Nephron (organoid): Measurements from ENCODE around the gene YBX3.

ENCODE experiments used
- H3K27ac Mint-ChIP-seq, 3 experiments: 2 replicates each; pipeline ENCODE4 v1.8.0; 2020; ENCODE audit warnings: mixed read lengths in 3 of 3, mild to moderate bottlenecking in 2 of 3, moderate library complexity in 1 of 3
- H3K27me3 Mint-ChIP-seq: 2 replicates; pipeline ENCODE4 v1.8.0; 2021; ENCODE audit warnings: low read depth, mild to moderate bottlenecking, moderate library complexity, mixed read lengths
- H3K36me3 Mint-ChIP-seq: 2 replicates; pipeline ENCODE4 v1.8.0; 2020; ENCODE audit warnings: low read depth, mixed read lengths
- H3K4me1 Mint-ChIP-seq: 2 replicates; pipeline ENCODE4 v1.8.0; 2020; ENCODE audit warnings: mixed read lengths
- H3K4me3 Mint-ChIP-seq, 3 experiments: 2 replicates each; pipeline ENCODE4 v1.8.0; 2020; ENCODE audit warnings: mild to moderate bottlenecking in 3 of 3, mixed read lengths in 3 of 3, moderate library complexity in 2 of 3
- H3K9me3 Mint-ChIP-seq: 2 replicates; pipeline ENCODE4 v1.8.0; 2020; ENCODE audit warnings: mixed read lengths
- TF ChIP-seq, protein P1 (sequence below), 3 experiments: fragments of 200-600 bp; sonication (generic); IDR thresholded peaks; one replicate each; pipeline ENCODE4 v1.5.0; 2021; ENCODE audit warnings: antibody characterized with exemption in 3 of 3; ENCODE audit not compliant: unreplicated experiment in 3 of 3

YBX3 gene

DNA sequence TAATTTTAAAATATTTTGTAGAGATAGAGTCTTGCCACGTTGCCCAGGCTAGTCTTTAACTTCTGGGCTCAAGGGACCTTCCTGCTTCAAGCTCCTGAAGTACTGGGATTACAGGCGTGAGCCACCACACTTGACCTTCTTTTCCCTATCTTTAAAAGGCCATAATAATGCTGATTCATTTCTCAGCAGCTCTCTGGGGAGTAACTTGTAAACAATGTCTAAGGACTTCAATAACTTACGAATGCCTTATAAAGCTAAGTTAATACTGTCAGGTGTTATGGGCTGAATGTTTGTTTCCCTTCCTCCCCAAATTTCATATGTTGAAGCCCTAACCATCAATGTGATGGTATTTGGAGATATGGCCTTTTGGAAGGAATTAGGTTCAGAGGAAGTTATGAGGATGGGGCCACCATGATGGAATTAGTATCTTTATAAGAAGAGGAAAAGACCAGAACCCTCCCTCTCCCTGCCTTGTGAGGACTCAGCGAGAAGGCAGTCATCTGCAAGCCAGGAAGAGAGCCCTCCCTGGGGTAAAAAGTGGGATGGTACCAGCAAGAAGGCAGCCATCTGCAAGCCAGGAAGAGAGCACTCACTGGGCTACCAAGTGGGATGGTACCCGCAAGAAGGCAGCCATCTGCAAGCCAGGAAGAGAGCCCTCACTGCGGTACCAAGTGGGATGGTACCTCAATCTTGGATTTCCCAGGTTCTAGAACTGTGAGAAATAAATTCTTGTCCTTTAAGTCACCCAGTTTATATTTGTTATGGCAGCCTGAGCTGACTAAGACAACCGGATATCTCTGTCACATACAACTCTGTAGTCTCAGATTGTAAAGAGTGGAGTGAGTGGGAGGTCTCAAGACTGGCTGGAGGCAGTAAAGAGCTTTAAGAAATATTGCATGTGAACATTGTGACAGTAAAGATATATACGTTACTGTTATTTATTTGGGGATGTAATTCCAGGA lies 16.3 kb upstream of the YBX3 start:
- Mint-ChIP-seq H3K4me3 (no peak overlapping the region), H3K36me3 (no peaks in the 10 kb centered on the region), H3K4me1 (no peaks in the 10 kb centered on the region), H3K9me3 (no peaks in the 10 kb centered on the region), H3K27me3 (peaks cover 3% of the 10 kb centered on the region), H3K27ac (no peak overlapping the region)
- TF ChIP-seq, protein P1, sequence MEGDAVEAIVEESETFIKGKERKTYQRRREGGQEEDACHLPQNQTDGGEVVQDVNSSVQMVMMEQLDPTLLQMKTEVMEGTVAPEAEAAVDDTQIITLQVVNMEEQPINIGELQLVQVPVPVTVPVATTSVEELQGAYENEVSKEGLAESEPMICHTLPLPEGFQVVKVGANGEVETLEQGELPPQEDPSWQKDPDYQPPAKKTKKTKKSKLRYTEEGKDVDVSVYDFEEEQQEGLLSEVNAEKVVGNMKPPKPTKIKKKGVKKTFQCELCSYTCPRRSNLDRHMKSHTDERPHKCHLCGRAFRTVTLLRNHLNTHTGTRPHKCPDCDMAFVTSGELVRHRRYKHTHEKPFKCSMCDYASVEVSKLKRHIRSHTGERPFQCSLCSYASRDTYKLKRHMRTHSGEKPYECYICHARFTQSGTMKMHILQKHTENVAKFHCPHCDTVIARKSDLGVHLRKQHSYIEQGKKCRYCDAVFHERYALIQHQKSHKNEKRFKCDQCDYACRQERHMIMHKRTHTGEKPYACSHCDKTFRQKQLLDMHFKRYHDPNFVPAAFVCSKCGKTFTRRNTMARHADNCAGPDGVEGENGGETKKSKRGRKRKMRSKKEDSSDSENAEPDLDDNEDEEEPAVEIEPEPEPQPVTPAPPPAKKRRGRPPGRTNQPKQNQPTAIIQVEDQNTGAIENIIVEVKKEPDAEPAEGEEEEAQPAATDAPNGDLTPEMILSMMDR (IDR thresholded peaks at IDR 0.05; ENCODE audit: unreplicated experiment in 3 of 3): no peak

- no peaks in the 10 kb centered on the region for H3K36me3 Mint-ChIP-seq
- TF ChIP-seq, protein P1 (IDR thresholded peaks at IDR 0.05; ENCODE audit: unreplicated experiment in 3 of 3): no peak
- H3K27ac Mint-ChIP-seq: no peak overlapping the region
- H3K9me3 Mint-ChIP-seq: no peaks in the 10 kb centered on the region
- peaks cover 6% of the 10 kb centered on the region for H3K27me3 Mint-ChIP-seq
- no peaks in the 10 kb centered on the region for H3K4me1 Mint-ChIP-seq
- no peak overlapping the region for H3K4me3 Mint-ChIP-seq
Measured at GRCh38 chr12:10737249-10737648, 14.1 kb upstream of the YBX3 start.

GRCh38 chr12:10736463-10736862 lies 13.3 kb upstream of the YBX3 start:
- TF ChIP-seq, protein P1 (IDR thresholded peaks at IDR 0.05; ENCODE audit: unreplicated experiment in 3 of 3): no peak
- no peaks in the 10 kb centered on the region for H3K36me3 Mint-ChIP-seq
- H3K4me3 Mint-ChIP-seq: no peak overlapping the region
- no peaks in the 10 kb centered on the region for H3K4me1 Mint-ChIP-seq
- H3K27ac Mint-ChIP-seq: no peak overlapping the region
- no peaks in the 10 kb centered on the region for H3K9me3 Mint-ChIP-seq
- H3K27me3 Mint-ChIP-seq: peaks cover 6% of the 10 kb centered on the region

GRCh38 chr12:10735428-10735827 lies 12.3 kb upstream of the YBX3 start:
- Mint-ChIP-seq H3K4me3 (no peak overlapping the region), H3K27me3 (peaks cover 6% of the 10 kb centered on the region), H3K36me3 (no peaks in the 10 kb centered on the region), H3K9me3 (no peaks in the 10 kb centered on the region), H3K27ac (no peak overlapping the region), H3K4me1 (no peaks in the 10 kb centered on the region)
- TF ChIP-seq, protein P1 (IDR thresholded peaks at IDR 0.05; ENCODE audit: unreplicated experiment in 3 of 3): no peak

DNA sequence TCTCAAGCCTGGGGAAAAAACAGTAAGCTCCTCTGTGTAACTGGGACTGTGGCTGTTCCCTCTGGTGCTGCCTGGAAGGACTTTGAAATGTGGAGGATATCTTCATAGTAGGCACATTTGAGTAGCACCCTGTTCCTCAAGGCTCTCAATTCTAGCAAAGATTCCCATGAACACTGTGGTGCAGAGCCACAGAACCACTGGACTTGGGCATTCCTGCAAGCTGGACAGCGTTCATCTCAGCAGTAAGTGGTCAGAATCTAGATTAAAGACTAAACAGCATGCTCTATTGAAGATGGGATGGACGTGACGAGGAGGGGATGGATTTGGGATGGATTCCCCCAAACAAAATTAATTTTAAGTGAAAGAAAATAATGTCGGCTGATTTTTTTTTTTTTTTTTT lies 9.4 kb upstream of the YBX3 start:
- H3K36me3 Mint-ChIP-seq: no peaks in the 10 kb centered on the region
- no peaks in the 10 kb centered on the region for H3K4me1 Mint-ChIP-seq
- H3K4me3 Mint-ChIP-seq: no peak overlapping the region
- no peak overlapping the region for H3K27ac Mint-ChIP-seq
- H3K27me3 Mint-ChIP-seq: peaks cover 6% of the 10 kb centered on the region
- TF ChIP-seq, protein P1 (IDR thresholded peaks at IDR 0.05; ENCODE audit: unreplicated experiment in 3 of 3): no peak
- H3K9me3 Mint-ChIP-seq: no peaks in the 10 kb centered on the region

DNA sequence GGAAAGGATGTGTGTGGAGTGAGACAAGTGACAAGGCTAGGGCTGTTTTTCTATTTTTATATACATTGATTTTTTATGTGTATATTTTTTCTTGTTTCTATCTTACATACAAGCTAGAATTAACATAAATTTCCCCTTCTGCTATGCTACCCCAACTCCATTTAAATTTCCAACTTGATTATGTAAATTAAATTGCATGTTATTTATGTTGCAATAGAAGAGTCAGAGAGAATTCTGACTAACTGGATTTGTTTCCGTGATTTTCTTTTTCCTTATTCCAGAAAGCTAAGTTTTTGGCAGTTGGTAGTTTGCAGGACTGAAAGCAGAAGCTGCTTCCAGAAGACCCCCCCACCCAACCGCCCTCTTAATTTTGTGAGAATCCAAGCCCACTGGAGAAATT lies 8.9 kb upstream of the YBX3 start:
- Mint-ChIP-seq H3K4me1 (no peaks in the 10 kb centered on the region), H3K9me3 (no peaks in the 10 kb centered on the region), H3K36me3 (no peaks in the 10 kb centered on the region), H3K27me3 (peaks cover 6% of the 10 kb centered on the region), H3K27ac (no peak overlapping the region), H3K4me3 (no peak overlapping the region)
- TF ChIP-seq, protein P1 (IDR thresholded peaks at IDR 0.05; ENCODE audit: unreplicated experiment in 3 of 3): no peak
